OCI-LY7 (cell line): Measurements from ENCODE around the gene KRCC1. TPM values are rescaled to one million over a fixed set of nuclear protein-coding genes. Genes with fewer than 3 reads are reported as not detected.

Source experiments
- BruUV-seq: library from RNA; stranded (reverse); fragments of 400-500 nt; replicated peaks from 2 replicates; lab custom pipeline; 2021; lab: Mats Ljungman, UMichigan
- CTCF ChIA-PET: fragments of 300-600 bp; sonication (Branson Sonifier 250); formaldehyde crosslinking; loops from one replicate; lab custom pipeline; 2022; ENCODE audit warnings: antibody characterized with exemption; ENCODE audit not compliant: unreplicated experiment; lab: Charles Lee
- POLR2A ChIA-PET: fragments of 300-600 bp; sonication (Branson Sonifier 250); formaldehyde crosslinking; loops from one replicate; lab custom pipeline; 2022; ENCODE audit warnings: antibody characterized with exemption; lab: Charles Lee
- DNase-seq: peaks from one replicate; pipeline ENCODE4 v3.0.0-alpha.2; 2015; ENCODE audit warnings: low spot score
- H2AFZ ChIP-seq: fragments of 200-600 bp; sonication (generic), shearing (Covaris generic); 2 replicates; pipeline ENCODE4 v1.6.1; 2014; ENCODE audit warnings: mild to moderate bottlenecking, antibody characterized with exemption, low read length, moderate library complexity
- H3K27ac ChIP-seq: fragments of 200-600 bp; sonication (generic); 2 replicates; pipeline ENCODE4 v1.5.1; 2014; ENCODE audit warnings: mixed run types, low read depth, mild to moderate bottlenecking, moderate library complexity, low read length, inconsistent platforms; ENCODE audit not compliant: poor library complexity, severe bottlenecking
- H3K36me3 ChIP-seq: fragments of 200-600 bp; sonication (generic); 2 replicates; pipeline ENCODE4 v1.6.1; 2014; ENCODE audit warnings: mild to moderate bottlenecking, antibody characterized with exemption, low read length, moderate library complexity, mixed read lengths; ENCODE audit not compliant: insufficient read depth
- H3K4me1 ChIP-seq: fragments of 200-600 bp; sonication (generic); 2 replicates; pipeline ENCODE4 v1.5.1; 2014; ENCODE audit warnings: mild to moderate bottlenecking, low read length; ENCODE audit not compliant: insufficient read depth, poor library complexity, severe bottlenecking
- H3K4me2 ChIP-seq: fragments of 200-600 bp; sonication (generic); 2 replicates; pipeline ENCODE4 v1.6.1; 2014; ENCODE audit warnings: mild to moderate bottlenecking, low read length
- H3K4me3 ChIP-seq: fragments of 200-600 bp; sonication (generic); 2 replicates; pipeline ENCODE4 v1.5.1; 2014; ENCODE audit warnings: mild to moderate bottlenecking, low read depth, low read length; ENCODE audit not compliant: poor library complexity, severe bottlenecking
- H3K79me2 ChIP-seq: fragments of 200-600 bp; sonication (generic); 2 replicates; pipeline ENCODE4 v1.6.1; 2016; ENCODE audit warnings: low read depth, mild to moderate bottlenecking, low read length, moderate library complexity, mixed read lengths; ENCODE audit not compliant: insufficient read depth
- H3K9me2 ChIP-seq: fragments of 200-600 bp; sonication (generic); 2 replicates; pipeline ENCODE4 v1.6.1; 2016; ENCODE audit warnings: mild to moderate bottlenecking, low read length, mixed read lengths; ENCODE audit not compliant: insufficient read depth
- H3K9me3 ChIP-seq: fragments of 200-600 bp; sonication (generic); 2 replicates; pipeline ENCODE4 v1.6.1; 2014; ENCODE audit warnings: mild to moderate bottlenecking, mixed run types, low read length, mixed read lengths
- H4K20me1 ChIP-seq: fragments of 200-600 bp; sonication (generic); 2 replicates; pipeline ENCODE4 v1.6.1; 2014; ENCODE audit warnings: mild to moderate bottlenecking, antibody characterized with exemption, low read length, moderate library complexity, mixed read lengths; ENCODE audit not compliant: insufficient read depth
- CTCF ChIP-seq: fragments of 200-600 bp; sonication (generic); conservative IDR thresholded peaks from 2 replicates; pipeline ENCODE4 v1.5.1; 2014; ENCODE audit warnings: mild to moderate bottlenecking, antibody characterized with exemption, low read length, moderate library complexity, mixed read lengths
- EZH2phosphoT487 ChIP-seq: fragments of 200-600 bp; sonication (generic); IDR thresholded peaks from 2 replicates; pipeline ENCODE4 v1.6.1; 2018; ENCODE audit warnings: low read depth, borderline replicate concordance, mild to moderate bottlenecking, mixed run types, antibody characterized with exemption, low read length, moderate library complexity, mixed read lengths
- intact Hi-C: fragments of 100-400 bp; cut with micrococcal nuclease; formaldehyde crosslinking; loops from one replicate; pipeline ENCODE4 v1.10.0; 2022; ENCODE audit not compliant: unreplicated experiment
- total RNA-seq, 2 experiments: library from RNA; depleted of rRNA in 1 of 2; stranded (reverse); fragments of >200 nt in 1 of 2; shearing (Covaris generic) in 1 of 2; gene quantifications; 2 replicates each; pipeline ENCODE4 v1.2.3, GENCODE V29; 2014 to 2022

KRCC1 gene
- total RNA-seq, 2 experiments from 2014 or later = 18.7 to 31.7 TPM

GRCh38 chr2:88097192-88097591 lies 41.6 kb upstream of the KRCC1 start:
- H3K9me3 ChIP-seq = no peaks in the 10 kb centered on the region
- TF ChIP-seq CTCF (no peak), EZH2phosphoT487 (no peak)
- H3K4me2 ChIP-seq = no peak overlapping the region
- H3K79me2 ChIP-seq = no peaks in the 10 kb centered on the region
- DNase-seq = no peak
- BruUV-seq = no TSS peak
- no peaks in the 10 kb centered on the region for H4K20me1 ChIP-seq
- no peaks in the 10 kb centered on the region for H3K4me1 ChIP-seq
- intact Hi-C loops = loop anchor here (5.0 kb wide), 1 partner anchor 50 kb away; no protein-coding TSS in a partner anchor
- no peaks in the 10 kb centered on the region for H3K9me2 ChIP-seq
- H3K4me3 ChIP-seq = no peak overlapping the region
- POLR2A ChIA-PET = no interaction called here
- CTCF ChIA-PET = no interaction called here
- no peak overlapping the region for H2AFZ ChIP-seq
- no peak overlapping the region for H3K27ac ChIP-seq
- H3K36me3 ChIP-seq = no peaks in the 10 kb centered on the region

GRCh38 chr2:88096708-88097107 lies 41.1 kb upstream of the KRCC1 start:
- Histone ChIP-seq H2AFZ (no peak overlapping the region), H3K4me2 (no peak overlapping the region), H3K27ac (no peak overlapping the region), H3K36me3 (no peaks in the 10 kb centered on the region), H3K9me3 (no peaks in the 10 kb centered on the region), H3K4me3 (no peak overlapping the region), H3K9me2 (no peaks in the 10 kb centered on the region), H3K4me1 (no peaks in the 10 kb centered on the region), H4K20me1 (no peaks in the 10 kb centered on the region), H3K79me2 (no peaks in the 10 kb centered on the region)
- POLR2A ChIA-PET = no interaction called here
- intact Hi-C loops = loop anchor here (5.0 kb wide), 1 partner anchor 51 kb away; no protein-coding TSS in a partner anchor
- TF ChIP-seq CTCF (no peak), EZH2phosphoT487 (no peak)
- no peak for DNase-seq
- CTCF ChIA-PET = no interaction called here
- no TSS peak for BruUV-seq

- TF ChIP-seq EZH2phosphoT487 (no peak), CTCF (no peak)
- Histone ChIP-seq H3K9me2 (no peaks in the 10 kb centered on the region), H3K36me3 (no peaks in the 10 kb centered on the region), H3K4me3 (no peak overlapping the region), H3K4me1 (no peaks in the 10 kb centered on the region), H3K79me2 (no peaks in the 10 kb centered on the region), H3K9me3 (no peaks in the 10 kb centered on the region), H2AFZ (no peak overlapping the region), H3K4me2 (no peak overlapping the region), H4K20me1 (no peaks in the 10 kb centered on the region), H3K27ac (no peak overlapping the region)
- ChIA-PET POLR2A (no interaction called here), CTCF (no interaction called here)
- DNase-seq = no peak
- intact Hi-C loops = loop anchor here (5.0 kb wide), 1 partner anchor 52 kb away; no protein-coding TSS in a partner anchor
- BruUV-seq = no TSS peak
These were observed 39.4 kb upstream of the KRCC1 start for GRCh38 chr2:88095022-88095421.
